Mesenteric fat pad (tissue), 1 donor: ENCODE measurements around the gene SLC25A51. TPM values are rescaled to one million over a fixed set of nuclear protein-coding genes. Genes with fewer than 3 reads are reported as not detected.

Experiments used
- DNase-seq: peaks from one replicate; pipeline ENCODE4 v3.0.0-alpha.2; 2020; ENCODE audit warnings: low spot score
- total RNA-seq: library from RNA; stranded (reverse); fragmentation: NEBNext Ultra II Directional; extraction: Animal tissue kit (Norgen Biotek cat#: 25700); gene quantifications from one replicate; pipeline ENCODE4 v1.2.1, GENCODE V29; 2021
- donor health status: DM: yes; HTN: yes; CAD: no.

The SLC25A51 gene
- total RNA-seq, 1 donor from 2014 or later: 59.2 TPM

DNA sequence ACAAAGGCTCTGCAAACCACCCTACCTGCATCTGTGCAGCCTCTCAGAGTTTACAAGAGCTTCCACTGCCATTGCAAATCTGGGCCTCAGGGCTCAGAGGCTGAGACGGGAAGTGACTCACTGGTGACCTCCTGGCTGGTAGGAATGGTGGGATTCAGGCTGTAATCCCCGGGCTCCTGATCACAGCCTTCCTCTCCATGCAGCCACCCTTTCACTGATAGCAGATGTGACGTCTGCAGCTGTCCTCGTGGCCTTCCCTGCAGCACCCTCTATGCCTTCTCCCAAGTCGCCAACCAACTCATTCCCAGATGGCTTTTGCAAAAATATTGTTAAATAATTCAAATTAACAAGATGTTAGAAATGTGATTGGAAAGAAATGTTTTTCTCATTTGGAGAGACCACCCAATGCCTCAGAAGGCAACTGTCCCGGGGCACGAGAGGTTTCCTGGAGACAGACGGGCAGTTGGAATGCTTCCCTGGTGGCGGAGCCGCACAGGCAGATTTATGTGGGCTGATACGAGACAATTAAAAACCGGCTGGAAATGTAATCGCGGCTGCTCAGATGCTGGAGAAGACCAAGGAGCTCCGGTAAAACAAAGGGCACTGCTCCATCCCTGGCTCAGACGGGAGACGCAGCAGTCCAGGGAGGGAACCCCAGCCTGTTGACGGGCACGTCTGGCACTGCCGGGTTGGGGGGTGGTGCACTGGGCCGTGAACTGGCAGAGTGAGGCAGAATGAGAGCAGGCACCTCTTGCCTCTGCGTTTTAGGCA lies 34.4 kb upstream of the SLC25A51 start:
- no peak for DNase-seq

DNA sequence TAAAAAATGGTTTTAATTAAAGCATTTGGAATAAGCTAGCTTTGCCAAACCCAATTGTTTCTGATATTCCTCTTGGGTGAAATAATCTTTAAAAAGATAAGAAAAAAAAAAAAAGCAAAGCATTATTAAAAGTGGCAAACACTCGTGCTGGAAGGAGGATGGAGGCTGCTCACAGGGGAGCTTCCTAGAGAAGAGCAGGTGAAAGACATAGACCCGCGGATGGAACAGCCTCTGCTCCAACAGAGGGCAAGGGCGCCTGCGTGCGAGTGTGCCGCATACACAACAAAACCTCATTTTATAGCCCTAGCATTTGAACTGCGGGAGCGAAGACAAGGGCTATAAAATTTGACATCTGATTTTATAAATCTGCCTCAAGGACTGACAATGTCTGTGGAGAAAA lies 33.4 kb upstream of the SLC25A51 start:
- DNase-seq: no peak

GRCh38 chr9:37936965-37937364 lies 33.0 kb upstream of the SLC25A51 start:
- no peak for DNase-seq

- DNase-seq: no peak
These were observed 32.4 kb upstream of the SLC25A51 start for GRCh38 chr9:37936376-37936775.

DNA sequence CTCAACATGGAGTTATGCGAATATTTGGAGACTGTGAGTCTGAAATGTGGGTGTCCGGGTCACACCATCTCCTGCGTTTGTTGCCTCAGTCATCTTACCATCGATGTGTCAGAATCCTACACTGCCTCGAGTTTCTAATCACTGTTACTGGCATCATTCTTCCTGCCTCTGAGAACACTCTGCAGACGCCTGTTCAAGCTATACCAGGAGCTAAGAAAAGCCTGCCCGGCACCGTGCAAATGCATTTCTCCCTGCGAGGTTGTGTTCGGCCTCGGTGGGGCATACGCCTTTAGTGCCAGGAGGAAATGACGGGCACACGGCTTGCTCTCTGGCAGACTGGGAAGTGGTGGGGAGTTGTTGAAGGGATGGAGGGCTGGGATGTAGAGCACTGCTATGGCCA lies 31.2 kb upstream of the SLC25A51 start:
- DNase-seq: no peak

DNA sequence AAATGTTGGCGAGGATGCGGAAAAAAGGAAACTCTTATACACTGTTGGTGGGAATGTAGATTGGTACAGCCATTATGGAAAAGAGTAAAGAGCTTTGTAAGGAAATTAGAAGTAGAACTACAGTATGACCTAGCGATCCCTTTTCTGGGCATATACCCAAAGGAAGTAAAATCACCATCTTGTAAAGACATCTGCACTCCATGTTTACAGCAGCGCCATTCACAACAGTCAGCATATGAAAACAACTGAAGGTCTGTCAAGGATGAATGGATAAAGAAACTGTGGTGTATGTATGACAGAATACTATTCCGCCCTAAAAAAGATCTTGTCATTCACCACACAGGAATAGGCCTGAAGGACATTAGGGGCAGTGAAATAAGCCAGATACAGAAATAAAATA lies 27.7 kb upstream of the SLC25A51 start:
- no peak for DNase-seq

DNA sequence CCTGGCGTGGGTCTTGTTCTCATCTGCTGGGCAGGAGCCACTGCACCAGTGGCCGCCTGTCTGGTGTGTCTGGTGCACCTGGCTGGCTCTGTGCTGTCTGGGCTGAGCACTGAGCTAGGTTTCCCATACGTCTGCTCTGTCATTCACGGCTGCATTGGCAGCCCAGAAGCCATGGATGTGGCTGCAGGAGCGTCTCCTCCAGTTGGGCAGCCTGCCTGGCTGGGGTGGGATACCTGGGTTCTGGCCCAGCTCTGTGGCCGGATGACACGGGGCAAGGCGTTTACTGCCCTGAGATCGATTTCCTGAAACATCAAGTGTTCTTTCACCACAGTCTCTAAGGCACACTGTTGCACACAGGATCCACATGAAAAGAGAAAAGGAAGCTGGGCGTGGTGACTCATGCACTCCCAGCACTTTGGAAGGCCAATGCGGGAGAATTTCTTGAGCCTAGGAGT lies 25.5 kb upstream of the SLC25A51 start:
- DNase-seq: no peak

DNA sequence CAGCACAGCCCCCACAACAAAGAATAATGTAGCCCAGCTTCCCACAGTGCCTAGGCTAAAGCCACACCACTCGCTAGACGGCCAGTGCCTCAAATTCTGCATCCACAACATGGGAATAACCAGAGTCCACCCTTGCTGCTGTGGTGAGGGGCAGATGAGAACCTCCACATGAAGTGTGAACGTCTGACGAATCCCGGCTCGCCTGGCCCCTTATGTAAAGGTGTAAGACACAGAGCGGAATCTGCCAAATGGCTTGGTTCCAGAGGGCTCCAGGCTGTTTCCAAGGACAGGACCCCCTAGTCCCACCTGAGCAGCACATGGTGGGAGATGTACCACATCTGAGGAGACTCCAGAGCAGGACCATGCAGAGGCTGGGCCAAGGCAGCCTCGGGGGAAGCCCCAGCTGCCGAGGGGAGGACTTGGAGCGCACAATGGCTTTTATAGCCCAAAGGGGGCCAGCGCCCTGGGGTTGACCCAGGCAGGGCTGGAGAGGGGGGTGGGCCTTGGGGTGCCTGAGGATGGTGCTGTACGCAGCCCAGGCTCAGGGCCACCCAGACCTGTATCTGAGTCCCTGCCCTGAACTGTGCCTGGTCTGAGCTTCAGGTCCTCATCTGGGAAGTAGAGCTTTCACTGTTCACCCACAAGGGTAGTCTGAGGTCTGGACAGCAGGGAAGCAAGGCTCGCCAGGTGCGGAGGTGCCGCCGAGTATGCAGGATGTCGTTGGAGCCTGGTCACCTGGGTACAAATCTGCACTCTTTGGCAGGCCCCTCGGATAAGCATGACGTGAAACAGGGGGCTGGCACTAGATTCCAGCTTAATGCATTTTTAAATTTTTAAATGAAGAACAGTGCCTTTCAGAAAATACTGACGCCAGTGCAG lies 24.9 kb upstream of the SLC25A51 start:
- DNase-seq: no peak

GRCh38 chr9:37927601-37928551 lies 23.9 kb upstream of the SLC25A51 start:
- no peak for DNase-seq

- DNase-seq: no peak
These were observed 23.2 kb upstream of the SLC25A51 start for GRCh38 chr9:37927132-37927531.

DNA sequence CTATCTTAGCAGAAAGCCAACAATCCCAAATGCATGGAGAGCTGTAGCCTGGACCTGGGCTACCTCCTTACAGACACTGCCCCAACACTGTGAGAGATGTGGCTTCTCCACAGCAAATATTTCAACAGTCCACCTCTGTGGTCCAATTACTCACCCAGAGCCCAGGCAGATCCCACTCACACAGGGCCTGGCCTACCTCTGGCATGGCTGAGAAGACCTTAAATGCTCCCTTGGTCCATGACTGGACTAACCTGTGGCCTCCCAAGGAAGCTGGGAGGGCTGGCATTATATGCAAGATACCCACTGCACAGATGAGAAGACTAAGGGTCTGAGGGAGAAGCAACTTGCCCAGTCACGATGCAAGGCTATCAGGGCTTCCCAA lies 22.8 kb upstream of the SLC25A51 start:
- no peak for DNase-seq

- DNase-seq: no peak
These were observed 22.1 kb upstream of the SLC25A51 start for GRCh38 chr9:37925786-37926736.

- no peak for DNase-seq
These were observed 21.1 kb upstream of the SLC25A51 start for GRCh38 chr9:37925006-37925405.

- DNase-seq: no peak
These were observed 20.6 kb upstream of the SLC25A51 start for GRCh38 chr9:37924538-37924937.

DNA sequence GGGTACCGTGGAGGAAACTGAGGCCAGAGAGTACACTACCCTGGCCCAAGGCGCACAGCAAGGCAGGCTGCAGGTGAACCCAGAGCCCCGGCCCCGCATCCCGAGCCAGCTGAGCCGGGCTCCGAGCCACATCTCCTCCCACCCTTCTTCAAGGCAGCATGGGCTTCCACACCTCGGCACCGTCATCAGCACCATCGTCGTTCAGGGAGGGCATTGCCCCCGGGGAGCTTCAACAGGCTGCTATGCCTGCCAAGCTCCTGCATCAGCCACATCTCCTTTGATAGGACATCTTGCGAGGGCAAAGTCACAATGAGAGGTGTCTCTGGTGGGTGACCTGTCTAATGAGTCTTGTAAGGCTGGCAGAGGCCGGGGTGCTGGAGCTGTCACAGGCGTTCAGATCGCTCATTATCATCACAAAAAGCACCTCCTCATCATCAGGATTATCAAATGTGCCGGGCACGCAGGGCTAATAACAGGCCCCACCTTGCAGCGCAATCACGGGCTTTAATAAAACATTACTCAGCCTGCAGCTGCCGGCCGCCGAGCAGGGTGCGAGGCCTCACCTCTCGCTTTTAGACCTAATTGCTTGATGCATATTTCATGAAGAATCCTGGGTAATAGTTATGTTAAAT lies 20.0 kb upstream of the SLC25A51 start:
- DNase-seq: no peak

DNA sequence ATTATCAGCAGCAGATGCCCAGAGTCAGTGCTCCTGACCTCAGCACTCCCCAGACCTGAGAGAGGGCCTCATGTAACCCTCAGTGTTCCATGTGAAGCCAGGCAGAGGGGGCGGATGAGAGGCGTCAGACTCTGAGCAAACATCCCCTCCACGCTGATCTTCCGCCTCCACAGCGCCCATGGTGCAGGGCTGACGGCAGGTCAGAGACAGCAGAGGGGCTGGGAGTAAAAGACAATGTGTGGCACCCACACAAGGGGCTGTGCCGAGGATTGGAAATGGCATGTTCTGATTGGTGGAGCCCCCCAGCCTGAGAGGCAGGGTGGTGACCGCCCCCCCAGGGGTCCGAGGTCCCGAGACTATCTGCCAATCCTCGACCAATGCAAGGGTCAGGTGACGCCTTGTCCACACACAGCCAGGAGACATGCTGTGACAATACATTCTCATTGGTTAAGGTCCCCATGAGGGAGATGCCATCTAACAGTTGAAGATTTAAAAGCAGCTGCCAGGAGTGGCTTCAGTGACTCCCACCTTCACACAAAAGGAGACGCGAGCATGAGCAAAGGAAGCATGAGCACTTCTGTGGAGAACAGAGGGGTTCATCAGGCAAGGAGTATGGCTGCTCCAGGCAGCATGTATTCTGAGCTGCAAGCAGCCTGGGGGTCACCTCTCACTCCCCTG lies 19.3 kb upstream of the SLC25A51 start:
- DNase-seq: no peak

DNA sequence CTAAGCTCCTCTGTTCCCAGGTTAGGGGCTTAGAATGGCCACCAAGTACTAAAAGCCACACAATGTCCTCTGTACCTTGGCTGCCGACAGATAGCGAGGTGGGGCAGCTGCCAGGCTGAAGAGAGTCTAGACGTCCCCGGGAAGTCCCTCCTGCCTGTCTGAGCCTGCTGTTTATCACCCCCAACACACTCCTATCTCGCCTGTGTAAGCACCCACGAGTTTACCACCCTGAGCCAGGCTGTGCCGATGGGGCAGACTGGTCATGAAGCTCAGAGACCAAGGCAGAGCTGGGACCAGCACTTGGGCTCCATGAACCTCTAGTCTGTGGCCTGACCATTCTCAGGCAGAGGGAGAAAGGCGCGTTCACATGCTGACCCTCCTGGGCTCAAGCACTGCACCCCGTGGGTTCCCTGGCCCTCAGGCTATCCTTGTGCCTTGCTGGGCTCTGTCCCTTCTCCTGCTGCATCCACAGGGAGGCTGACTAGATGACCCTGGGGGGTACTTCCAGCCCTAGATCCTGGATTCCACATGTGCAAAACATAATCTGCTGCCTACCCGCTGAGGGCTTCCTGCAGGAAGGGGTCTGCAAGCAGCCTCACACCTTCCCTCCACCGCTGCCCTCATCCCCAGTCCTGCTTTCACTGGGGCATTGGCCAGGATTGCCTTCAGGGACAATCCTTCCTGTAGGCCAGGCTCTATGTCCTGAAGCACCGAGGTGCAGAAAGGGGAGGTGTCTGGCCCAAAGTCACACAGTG lies 18.6 kb upstream of the SLC25A51 start:
- DNase-seq: no peak

GRCh38 chr9:37921546-37922300 lies 17.8 kb upstream of the SLC25A51 start:
- DNase-seq: peak; percentile 55
